Cerebellar nuclear complex (tissue), 1 donor: Measurements from ENCODE around the gene POU3F1.

Experiments
- DNase-seq, 2 experiments: peaks; one replicate each; lab custom pipeline; 2025; lab: John Stamatoyannopoulos, UW

The POU3F1 gene

GRCh38 chr1:38073534-38074301 lies 27.1 kb upstream of the POU3F1 start:
- DNase-seq: no peak

- no peak for DNase-seq
These were observed 26.3 kb upstream of the POU3F1 start for GRCh38 chr1:38072858-38073257.

GRCh38 chr1:38071312-38072256 lies 25.0 kb upstream of the POU3F1 start:
- no peak for DNase-seq

- DNase-seq: no peak
These were observed 22.4 kb upstream of the POU3F1 start for GRCh38 chr1:38068980-38069340.

- no peak for DNase-seq
These were observed 21.8 kb upstream of the POU3F1 start for GRCh38 chr1:38068220-38068979.

GRCh38 chr1:38064197-38064903 lies 17.8 kb upstream of the POU3F1 start:
- DNase-seq: no peak

GRCh38 chr1:38063616-38064015 lies 17.0 kb upstream of the POU3F1 start:
- DNase-seq: no peak

GRCh38 chr1:38062361-38063288 lies 16.0 kb upstream of the POU3F1 start:
- DNase-seq: no peak

- DNase-seq: no peak
These were observed 15.3 kb upstream of the POU3F1 start for GRCh38 chr1:38061883-38062328.

- no peak for DNase-seq
These were observed 14.7 kb upstream of the POU3F1 start for GRCh38 chr1:38061290-38061689.

- no peak for DNase-seq
These were observed 13.9 kb upstream of the POU3F1 start for GRCh38 chr1:38060498-38060897.

GRCh38 chr1:38059635-38060250 lies 13.2 kb upstream of the POU3F1 start:
- DNase-seq: no peak

- no peak for DNase-seq
These were observed 9.4 kb upstream of the POU3F1 start for GRCh38 chr1:38055965-38056364.

- DNase-seq: no peak
These were observed 8.8 kb upstream of the POU3F1 start for GRCh38 chr1:38055398-38055797.

- DNase-seq: no peak
These were observed 7.0 kb upstream of the POU3F1 start for GRCh38 chr1:38053416-38054091.

GRCh38 chr1:38052750-38053415 lies 6.3 kb upstream of the POU3F1 start:
- no peak for DNase-seq

GRCh38 chr1:38051079-38051543 lies 4.5 kb upstream of the POU3F1 start:
- no peak for DNase-seq

GRCh38 chr1:38050397-38051078 lies 3.9 kb upstream of the POU3F1 start:
- DNase-seq: no peak
